ENCODE results near the gene TCP11.

TCP11 gene

GRCh38 chr6:35087361-35088280, 53.5 kb downstream of the TCP11 start:
- no peak overlapping the region for H3K9ac ChIP-seq (ENCODE audit: low read depth, low read length, poor library complexity)
- H3K36me3 ChIP-seq (replicated peaks in 1 of 2; ENCODE audit: control insufficient read depth in 2 of 2, insufficient read depth in 2 of 2, low read length in 2 of 2) = peaks cover 17 to 61% of the 10 kb centered on the region in 2 donors
- no peak overlapping the region for H3K18ac ChIP-seq (ENCODE audit: low read length)
- H2BK5ac ChIP-seq (ENCODE audit: low read length) = no peak overlapping the region
- H4K8ac ChIP-seq (ENCODE audit: low read depth, low read length) = no peak overlapping the region
- no peak overlapping the region for H2BK120ac ChIP-seq (ENCODE audit: low read depth, low read length)
- WGBS, 2 donors (ENCODE audit: extremely low coverage in 2 of 2, insufficient read length in 2 of 2, insufficient replicate concordance in 1 of 2) = no CpG with 5 or more reads among the region's 22 CpGs
- no peak overlapping the region for H4K91ac ChIP-seq (ENCODE audit: low read depth, low read length, poor library complexity)
- no peak overlapping the region for H2AFZ ChIP-seq (ENCODE audit: low read length)
- no peak overlapping the region for H2BK12ac ChIP-seq (ENCODE audit: low read length)
- no peaks in the 10 kb centered on the region for H3K9me3 ChIP-seq (replicated peaks in 1 of 2; ENCODE audit: control insufficient read depth in 2 of 2, insufficient read depth in 1 of 2, low read depth in 1 of 2, low read length in 2 of 2)
- no peak for DNase-seq (ENCODE audit: low spot score)
- no peak overlapping the region for H3K4ac ChIP-seq (ENCODE audit: low read length)
- peaks cover under 1% of the 10 kb centered on the region for H3K79me1 ChIP-seq (ENCODE audit: low read depth, low read length)
- no peaks in the 10 kb centered on the region for H3K27me3 ChIP-seq (ENCODE audit: control insufficient read depth in 3 of 3, insufficient read depth in 3 of 3, low read depth in 1 of 3, low read length in 3 of 3)
- H3K27ac ChIP-seq (replicated peaks; ENCODE audit: low read length) = no peak overlapping the region
- no peak overlapping the region for H2BK15ac ChIP-seq (ENCODE audit: low read length)
- H3K23ac ChIP-seq (ENCODE audit: low read depth, low read length, poor library complexity) = peak overlapping the region; percentile 14
- peaks cover under 1 to 2% of the 10 kb centered on the region in 2 donors for H3K4me1 ChIP-seq (ENCODE audit: control insufficient read depth in 2 of 2, insufficient read depth in 1 of 2, low read depth in 1 of 2, low read length in 2 of 2)
- no peak overlapping the region for H3K14ac ChIP-seq (ENCODE audit: low read length)
- H3K4me3 ChIP-seq (ENCODE audit: low read length in 2 of 2) = no peak overlapping the region
- no peak overlapping the region for H3K4me2 ChIP-seq (ENCODE audit: insufficient read depth, low read length, poor library complexity, severe bottlenecking)
- no peak overlapping the region for H2AK5ac ChIP-seq (ENCODE audit: low read depth, low read length)

GRCh38 chr6:35086636-35087360, 54.3 kb downstream of the TCP11 start:
- no peak overlapping the region for H3K18ac ChIP-seq (ENCODE audit: low read length)

DNA sequence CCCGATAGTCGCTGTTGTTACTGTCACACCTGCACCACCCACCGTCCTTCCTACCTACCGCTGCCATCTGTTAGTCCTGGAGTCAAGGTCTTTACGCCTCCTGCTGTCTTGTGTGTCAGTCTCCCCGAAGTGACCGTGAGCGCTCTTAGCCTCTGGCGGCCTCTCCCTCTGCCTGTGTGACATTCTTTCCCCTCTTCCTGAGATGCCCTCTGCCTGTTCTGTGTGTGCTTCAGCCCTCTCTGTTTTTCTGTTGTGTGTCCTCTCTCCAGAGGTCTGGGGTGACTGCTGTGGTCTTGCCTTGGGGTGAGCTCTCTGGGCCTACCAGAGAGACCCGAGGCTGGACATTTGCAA, 54.9 kb downstream of the TCP11 start:
- Histone ChIP-seq H2BK5ac (ENCODE audit: low read length) (peak overlapping the region; percentile 41), H3K23ac (ENCODE audit: low read depth, low read length, poor library complexity) (no peak overlapping the region), H3K79me1 (ENCODE audit: low read depth, low read length) (peaks cover 3% of the 10 kb centered on the region), H3K27me3 (ENCODE audit: control insufficient read depth in 3 of 3, insufficient read depth in 3 of 3, low read depth in 1 of 3, low read length in 3 of 3) (no peaks in the 10 kb centered on the region), H3K4me2 (ENCODE audit: insufficient read depth, low read length, poor library complexity, severe bottlenecking) (no peak overlapping the region), H3K4me1 (ENCODE audit: control insufficient read depth in 2 of 2, insufficient read depth in 1 of 2, low read depth in 1 of 2, low read length in 2 of 2) (peaks cover 0 to 8% of the 10 kb centered on the region in 2 donors), H4K8ac (ENCODE audit: low read depth, low read length) (no peak overlapping the region), H2AK5ac (ENCODE audit: low read depth, low read length) (no peak overlapping the region), H4K91ac (ENCODE audit: low read depth, low read length, poor library complexity) (no peak overlapping the region), H3K4ac (ENCODE audit: low read length) (no peak overlapping the region), H2BK15ac (ENCODE audit: low read length) (no peak overlapping the region), H3K27ac (replicated peaks; ENCODE audit: low read length) (no peak overlapping the region), H3K4me3 (ENCODE audit: low read length in 2 of 2) (no peak overlapping the region), H2BK120ac (ENCODE audit: low read depth, low read length) (no peak overlapping the region), H3K9me3 (replicated peaks in 1 of 2; ENCODE audit: control insufficient read depth in 2 of 2, insufficient read depth in 1 of 2, low read depth in 1 of 2, low read length in 2 of 2) (no peaks in the 10 kb centered on the region), H3K9ac (ENCODE audit: low read depth, low read length, poor library complexity) (peak overlapping the region; percentile 36), H2BK12ac (ENCODE audit: low read length) (no peak overlapping the region), H2AFZ (ENCODE audit: low read length) (no peak overlapping the region), H3K14ac (ENCODE audit: low read length) (peak overlapping the region; percentile 76), H3K36me3 (replicated peaks in 1 of 2; ENCODE audit: control insufficient read depth in 2 of 2, insufficient read depth in 2 of 2, low read length in 2 of 2) (peaks cover 24 to 69% of the 10 kb centered on the region in 2 donors), H3K18ac (ENCODE audit: low read length) (no peak overlapping the region)
- no peak for DNase-seq (ENCODE audit: low spot score)
- no CpG with 5 or more reads among the region's 10 CpGs for WGBS, 2 donors (ENCODE audit: extremely low coverage in 2 of 2, insufficient read length in 2 of 2, insufficient replicate concordance in 1 of 2)

More at GRCh38 chr6:35086636-35087360, 54.3 kb downstream of the TCP11 start:
- H2AFZ ChIP-seq (ENCODE audit: low read length) = no peak overlapping the region
- peaks cover 3% of the 10 kb centered on the region for H3K79me1 ChIP-seq (ENCODE audit: low read depth, low read length)
- no peak for DNase-seq (ENCODE audit: low spot score)
- no peak overlapping the region for H3K4me2 ChIP-seq (ENCODE audit: insufficient read depth, low read length, poor library complexity, severe bottlenecking)
- H3K4ac ChIP-seq (ENCODE audit: low read length) = no peak overlapping the region
- no peak overlapping the region for H2BK120ac ChIP-seq (ENCODE audit: low read depth, low read length)
- peak overlapping the region; percentile 41 for H2BK5ac ChIP-seq (ENCODE audit: low read length)
- H2AK5ac ChIP-seq (ENCODE audit: low read depth, low read length) = no peak overlapping the region
- WGBS, 2 donors (ENCODE audit: extremely low coverage in 2 of 2, insufficient read length in 2 of 2, insufficient replicate concordance in 1 of 2) = no CpG with 5 or more reads among the region's 12 CpGs
- peaks cover 0 to 8% of the 10 kb centered on the region in 2 donors for H3K4me1 ChIP-seq (ENCODE audit: control insufficient read depth in 2 of 2, insufficient read depth in 1 of 2, low read depth in 1 of 2, low read length in 2 of 2)
- H2BK12ac ChIP-seq (ENCODE audit: low read length) = no peak overlapping the region
- H3K9ac ChIP-seq (ENCODE audit: low read depth, low read length, poor library complexity) = no peak overlapping the region
- peak overlapping the region; percentile 76 for H3K14ac ChIP-seq (ENCODE audit: low read length)
- H3K36me3 ChIP-seq (replicated peaks in 1 of 2; ENCODE audit: control insufficient read depth in 2 of 2, insufficient read depth in 2 of 2, low read length in 2 of 2) = peaks cover 20 to 65% of the 10 kb centered on the region in 2 donors
- no peak overlapping the region for H3K23ac ChIP-seq (ENCODE audit: low read depth, low read length, poor library complexity)
- no peaks in the 10 kb centered on the region for H3K9me3 ChIP-seq (replicated peaks in 1 of 2; ENCODE audit: control insufficient read depth in 2 of 2, insufficient read depth in 1 of 2, low read depth in 1 of 2, low read length in 2 of 2)
- H3K4me3 ChIP-seq (ENCODE audit: low read length in 2 of 2) = no peak overlapping the region
- H4K91ac ChIP-seq (ENCODE audit: low read depth, low read length, poor library complexity) = no peak overlapping the region
- H3K27ac ChIP-seq (replicated peaks; ENCODE audit: low read length) = no peak overlapping the region
- H2BK15ac ChIP-seq (ENCODE audit: low read length) = no peak overlapping the region
- H4K8ac ChIP-seq (ENCODE audit: low read depth, low read length) = no peak overlapping the region
- no peaks in the 10 kb centered on the region for H3K27me3 ChIP-seq (ENCODE audit: control insufficient read depth in 3 of 3, insufficient read depth in 3 of 3, low read depth in 1 of 3, low read length in 3 of 3)
